HepG2 (cell line): Measurements from ENCODE around the gene PRR5L. TPM values are rescaled to one million over a fixed set of nuclear protein-coding genes. Genes with fewer than 3 reads are reported as not detected.

Experiments
- ATAC-seq: fragments of 200-7000 bp; cut with Tn5 transposase; 3 replicates; pipeline ENCODE4 v1.9.1; 2020; ENCODE audit warnings: mild to moderate bottlenecking, moderate library complexity
- BruUV-seq: library from RNA; stranded (reverse); fragments of 400-500 nt; replicated peaks from 2 replicates; lab custom pipeline; 2021; lab: Mats Ljungman, UMichigan
- CTCF ChIA-PET: fragments of 300-600 bp; formaldehyde crosslinking; extraction: SDS; loops from one replicate; lab custom pipeline; 2021; ENCODE audit warnings: low total read pairs, inconsistent platforms, low intra/inter-chr PET ratio; lab: Yijun Ruan, JAX
- POLR2A ChIA-PET: fragments of 350-600 bp; sonication (Branson Sonifier 250); formaldehyde crosslinking; loops from one replicate; lab custom pipeline; 2020; ENCODE audit warnings: antibody characterized with exemption, inconsistent platforms; lab: Yijun Ruan, JAX
- DNase-seq: peaks from one replicate; pipeline ENCODE4 v3.0.0-alpha.2; 2015; ENCODE audit warnings: low spot score
- FAIRE-seq: peaks from 3 replicates; lab custom pipeline; 2011; peaks lifted over from hg19 to GRCh38; lab: Jason Lieb, UNC
- H2AFZ ChIP-seq: one replicate; pipeline ENCODE4 v1.6.1; 2011; ENCODE audit warnings: low read length, inconsistent platforms
- H3K27ac ChIP-seq: fragments of 300-600 bp; 3 replicates; pipeline ENCODE4 v1.8.0; 2011; ENCODE audit warnings: mixed run types, mild to moderate bottlenecking, mixed read lengths, low read length, inconsistent platforms; ENCODE audit not compliant: insufficient read depth; ENCODE audit errors: extremely low read length
- H3K27me3 ChIP-seq, 2 experiments: fragments of 200-600 bp in 1 of 2; 2 replicates in 1 of 2; 3 replicates in 1 of 2; pipeline versions ENCODE4 v1.6.0 to v1.8.0; 2011; ENCODE audit warnings: low read length in 2 of 2, mild to moderate bottlenecking in 2 of 2, moderate library complexity in 2 of 2, inconsistent platforms in 1 of 2; ENCODE audit not compliant: insufficient read depth in 2 of 2, control insufficient read depth in 1 of 2
- H3K36me3 ChIP-seq, 2 experiments: fragments of 200-600 bp in 1 of 2; replicated peaks in 1 of 2; 2 replicates in 1 of 2; 3 replicates in 1 of 2; pipeline versions ENCODE4 v1.5.1 to v1.8.0; 2011; ENCODE audit warnings: low read length in 2 of 2, inconsistent platforms in 1 of 2; ENCODE audit not compliant: insufficient read depth in 2 of 2, control insufficient read depth in 1 of 2
- H3K4me1 ChIP-seq: 2 replicates; pipeline ENCODE4 v1.5.1; 2012; ENCODE audit warnings: low read length, inconsistent platforms; ENCODE audit not compliant: insufficient read depth
- H3K4me2 ChIP-seq: 2 replicates; pipeline ENCODE4 v1.6.0; 2011; ENCODE audit warnings: low read depth, low read length, inconsistent platforms
- H3K4me3 ChIP-seq, 3 experiments: fragments of 200-600 bp in 1 of 3; sonication (generic), shearing (Covaris generic) in 1 of 3; replicated peaks in 1 of 3; 2 replicates each; pipeline ENCODE4 v1.5.1; 2011 to 2016; ENCODE audit warnings: low read length in 3 of 3, inconsistent platforms in 2 of 3, low read depth in 2 of 3, mild to moderate bottlenecking in 2 of 3, control low read depth in 1 of 3, mixed read lengths in 1 of 3; ENCODE audit not compliant: insufficient read depth in 1 of 3
- H3K79me2 ChIP-seq: one replicate; pipeline ENCODE4 v1.6.1; 2011; ENCODE audit warnings: low read length, inconsistent platforms; ENCODE audit not compliant: insufficient read depth
- H3K9ac ChIP-seq: 2 replicates; pipeline ENCODE4 v1.6.0; 2011; ENCODE audit warnings: mild to moderate bottlenecking, low read depth, low read length, inconsistent platforms; ENCODE audit not compliant: insufficient read depth
- H3K9me3 ChIP-seq: 2 replicates; pipeline ENCODE4 v1.5.1; 2012; ENCODE audit warnings: mild to moderate bottlenecking, low read length
- H4K20me1 ChIP-seq: 2 replicates; pipeline ENCODE4 v1.6.0; 2011; ENCODE audit warnings: inconsistent platforms, mild to moderate bottlenecking, low read length, moderate library complexity; ENCODE audit not compliant: insufficient read depth
- CEBPB ChIP-seq: IDR thresholded peaks from 2 replicates; pipeline ENCODE4 v1.6.1; 2011; ENCODE audit warnings: low read depth, low read length, improper control_type of control experiment, borderline replicate concordance
- CEBPG ChIP-seq: IDR thresholded peaks from 2 replicates; pipeline ENCODE4 v1.6.1; 2016
- STAG1 ChIP-seq: sonication (generic); formaldehyde crosslinking; IDR thresholded peaks from 2 replicates; pipeline ENCODE4 v1.4.0; 2020; ENCODE audit warnings: missing genetic modification reagents
- ZBTB3 ChIP-seq: sonication (generic); formaldehyde crosslinking; IDR thresholded peaks from 2 replicates; pipeline ENCODE4 v1.4.0; 2020; ENCODE audit warnings: low read depth, mild to moderate bottlenecking, moderate library complexity, missing genetic modification reagents, borderline replicate concordance
- ZBTB49 ChIP-seq: sonication (generic); formaldehyde crosslinking; IDR thresholded peaks from 2 replicates; pipeline ENCODE4 v1.4.0; 2020; ENCODE audit warnings: missing genetic modification reagents, borderline replicate concordance
- ZNF770 ChIP-seq: sonication (generic); formaldehyde crosslinking; IDR thresholded peaks from 2 replicates; pipeline ENCODE4 v1.5.0; 2020; ENCODE audit warnings: mild to moderate bottlenecking, missing genetic modification reagents
- WGBS: methylation state at CpG from one replicate; pipeline ENCODE4 v1.1.6; 2017; ENCODE audit warnings: low lambda C conversion rate; 5-methylcytosine and 5-hydroxymethylcytosine counted together
- in situ Hi-C: cut with HindIII; loops from 2 replicates; pipeline ENCODE4 v1.10.0; 2017; ENCODE audit warnings: low pct_unique_long_range_greater_than_20kb; ENCODE audit not compliant: extremely low pct_ligation_motif_present
- intact Hi-C: fragments of 100-400 bp; cut with micrococcal nuclease; formaldehyde crosslinking; loops from one replicate; pipeline ENCODE4 v1.10.0; 2022; ENCODE audit not compliant: unreplicated experiment
- polyA plus RNA-seq, 8 experiments: library from polyadenylated mRNA; depleted of rRNA in 3 of 8; stranded (reverse) in 7 of 8; unstranded in 1 of 8; fragments of >200 nt; fragmentation: Illumina TruSeq in 4 of 8; extraction: Trizol in 4 of 8; gene quantifications; 2 replicates each; pipeline versions ENCODE4 v1.2.1 to v1.2.3, GENCODE V29; 2011 to 2016; ENCODE audit warnings: low read depth in 4 of 8, missing spikeins in 1 of 8, mixed read lengths in 1 of 8; ENCODE audit not compliant: insufficient read depth in 1 of 8
- total RNA-seq, 5 experiments: library from RNA; depleted of rRNA; stranded (reverse); fragments of >200 nt; fragmentation: Illumina TruSeq; extraction: Trizol; gene quantifications; 2 replicates each; pipeline ENCODE4 v1.2.3, GENCODE V29; 2016; ENCODE audit warnings: low read depth in 1 of 5
- TF ChIP-seq, protein P1 (sequence below): sonication (generic); formaldehyde crosslinking; IDR thresholded peaks from 2 replicates; pipeline ENCODE4 v1.8.0; 2022; ENCODE audit warnings: low read depth, missing genetic modification reagents
- TF ChIP-seq, protein P2 (sequence below): sonication (generic); formaldehyde crosslinking; IDR thresholded peaks from 2 replicates; pipeline ENCODE4 v1.8.1; 2023; ENCODE audit warnings: mild to moderate bottlenecking, missing genetic modification reagents, borderline replicate concordance

Gene PRR5L
- total and polyA plus RNA-seq, 2 of the 13 experiments (the other 11 are each of a cell fraction or from before 2014, with no cell fraction given), result 0.16 TPM; not detected in 1

- Histone ChIP-seq H3K79me2 (peaks cover 14% of the 10 kb centered on the region), H3K27me3 (no peaks in the 10 kb centered on the region; a peak in 1 of 5 replicates), H3K4me1 (peaks cover 39% of the 10 kb centered on the region), H3K36me3 (no peaks in the 10 kb centered on the region), H3K4me3 (peak overlapping the region; percentile 97 to 100 (median 97); a peak in 3 of 6 replicates), H3K9me3 (no peaks in the 10 kb centered on the region), H3K4me2 (peak overlapping the region; percentile 95)
- 66% methylated on average over 7 of the region's 7 CpGs for WGBS
- FAIRE-seq, result no peak
- no peak for TF ChIP-seq ZBTB49 (CRISPR knock-in tag)
- TF ChIP-seq, protein P1, sequence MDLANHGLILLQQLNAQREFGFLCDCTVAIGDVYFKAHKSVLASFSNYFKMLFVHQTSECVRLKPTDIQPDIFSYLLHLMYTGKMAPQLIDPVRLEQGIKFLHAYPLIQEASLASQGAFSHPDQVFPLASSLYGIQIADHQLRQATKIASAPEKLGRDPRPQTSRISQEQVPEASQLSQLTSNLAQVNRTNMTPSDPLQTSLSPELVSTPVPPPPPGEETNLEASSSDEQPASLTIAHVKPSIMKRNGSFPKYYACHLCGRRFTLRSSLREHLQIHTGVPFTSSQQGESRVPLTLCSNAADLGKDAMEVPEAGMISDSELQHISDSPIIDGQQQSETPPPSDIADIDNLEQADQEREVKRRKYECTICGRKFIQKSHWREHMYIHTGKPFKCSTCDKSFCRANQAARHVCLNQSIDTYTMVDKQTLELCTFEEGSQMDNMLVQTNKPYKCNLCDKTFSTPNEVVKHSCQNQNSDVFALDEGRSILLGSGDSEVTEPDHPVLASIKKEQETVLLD (CRISPR knock-in tag), result no peak
- TF ChIP-seq CEBPB, result peak; percentile 77
- TF ChIP-seq, protein P2, sequence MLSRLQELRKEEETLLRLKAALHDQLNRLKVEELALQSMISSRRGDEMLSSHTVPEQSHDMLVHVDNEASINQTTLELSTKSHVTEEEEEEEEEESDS, result no peak
- TF ChIP-seq ZNF770, result peak; percentile 20; the same call in 1 of the 2 replicates
- no peak for TF ChIP-seq STAG1 (CRISPR knock-in tag)
- no peak for TF ChIP-seq ZBTB3 (CRISPR knock-in tag)
- 0 out of 2 replicates have a peak, but pooled peaks have one; percentile 6 for TF ChIP-seq CEBPG (CRISPR knock-in tag)
- TF ChIP-seq, all 625 proteins: peak for 3
- no TSS peak for BruUV-seq
- H4K20me1 ChIP-seq, result no peaks in the 10 kb centered on the region; the same call in 1 of the 2 replicates
- intact Hi-C loops (no loop called here), in situ Hi-C loops (no loop called here)
- ATAC-seq (no peak), DNase-seq (no peak)
- CTCF ChIA-PET, result no interaction called here
- H3K27ac ChIP-seq, result no peak overlapping the region
- no peak overlapping the region for H2AFZ ChIP-seq
- POLR2A ChIA-PET, result no interaction called here
- H3K9ac ChIP-seq, result peak overlapping the region; percentile 92; the same call in 1 of the 2 replicates
Measured at GRCh38 chr11:36507824-36508489, 211.9 kb downstream of the PRR5L start.
